ENCODE data around the gene CRYBA2. TPM values are rescaled to one million over a fixed set of nuclear protein-coding genes. Genes with fewer than 3 reads are reported as not detected.

Gene CRYBA2
- total and polyA plus RNA-seq, 2 donors (not counting 3 experiments of a cell fraction or from before 2014, with no cell fraction given) = not detected

GRCh38 chr2:219032051-219032745 is 39.0 kb upstream of the CRYBA2 start:
- FAIRE-seq (no peak), DNase-seq (ENCODE audit: low read depth, low spot score) (no peak)
- no TSS peak for BruUV-seq (replicated peaks)
- no peaks in the 10 kb centered on the region for H3K36me3 ChIP-seq (ENCODE audit: control insufficient read depth in 2 of 2, extremely low read depth in 1 of 2, insufficient read depth in 2 of 2, low read length in 2 of 2)
- intact Hi-C loops (cut with micrococcal nuclease) (no loop called here), dilution Hi-C loops (cut with MboI; ENCODE audit: extremely low pct_ligation_motif_present, low sequenced_read_pairs) (no loop called here)
- no peaks in the 10 kb centered on the region for H3K79me2 ChIP-seq (ENCODE audit: control insufficient read depth, insufficient read depth, low read length)
- H2AFZ ChIP-seq (ENCODE audit: low read depth, low read length) = no peak overlapping the region
- POLR2A ChIA-PET = no interaction called here
- no peak overlapping the region for H3K4me3 ChIP-seq (replicated peaks in 1 of 3; ENCODE audit: insufficient read depth in 1 of 3, low read depth in 1 of 3, low read length in 3 of 3)
- H3K9me1 ChIP-seq (replicated peaks; ENCODE audit: control insufficient read depth, extremely low read depth, insufficient read depth, low read length) = no peaks in the 10 kb centered on the region
- no peaks in the 10 kb centered on the region for H3K4me1 ChIP-seq (ENCODE audit: control insufficient read depth, extremely low read depth, insufficient read depth, low read length)
- no peaks in the 10 kb centered on the region for H4K20me1 ChIP-seq (replicated peaks; ENCODE audit: control insufficient read depth, extremely low read depth, insufficient read depth, low read length)
- peaks cover 17 to 18% of the 10 kb centered on the region in 2 experiments for H3K27me3 ChIP-seq (ENCODE audit: control insufficient read depth in 2 of 2, insufficient read depth in 2 of 2, low read length in 2 of 2)
- CTCF ChIA-PET = interaction anchor here (0.6 to 9.9 kb wide), 7 partner anchors 21 to 269 kb away, joined by 3 to 418 read pairs (median 4); partner anchors contain the start of gene NHEJ1
- no peaks in the 10 kb centered on the region for H3K9me3 ChIP-seq (replicated peaks; ENCODE audit: control insufficient read depth, insufficient read depth, low read length)
- no peak overlapping the region for H3K9ac ChIP-seq (replicated peaks; ENCODE audit: extremely low read depth, insufficient read depth, low read length)
- no peak overlapping the region for H3K27ac ChIP-seq (ENCODE audit: insufficient read depth, low read depth, low read length)
- H3K4me2 ChIP-seq (ENCODE audit: insufficient read depth, low read length) = no peak overlapping the region
- no peak for TF ChIP-seq CTCF (IDR thresholded peaks at IDR 0.05; ENCODE audit: extremely low read depth in 1 of 2, insufficient read depth in 1 of 2, low read depth in 1 of 2, low read length in 2 of 2)
- TF ChIP-seq EZH2 (IDR thresholded peaks at IDR 0.05; ENCODE audit: borderline replicate concordance, low read depth, low read length, severe bottlenecking) = no peak
- TF ChIP-seq MAX (IDR thresholded peaks at IDR 0.05; ENCODE audit: insufficient read depth, insufficient read length) = no peak
- no peak for TF ChIP-seq POLR2AphosphoS5 (IDR thresholded peaks at IDR 0.05; ENCODE audit: insufficient read depth, low read depth, low read length)
- TF ChIP-seq JUN (IDR thresholded peaks at IDR 0.05; ENCODE audit: borderline replicate concordance, insufficient read depth, insufficient read length, low read depth) = no peak
